PC-3 (cell line): ENCODE results near the gene GAP43. TPM values are rescaled to one million over a fixed set of nuclear protein-coding genes. Genes with fewer than 3 reads are reported as not detected.

ENCODE experiments used
- ATAC-seq: fragments of 200-7000 bp; cut with Tn5 transposase; 2 replicates; pipeline ENCODE4 v1.9.1; 2020; ENCODE audit warnings: mild to moderate bottlenecking, moderate library complexity
- BruUV-seq: library from RNA; stranded (reverse); fragments of 400-500 nt; replicated peaks from 2 replicates; lab custom pipeline; 2021; lab: Mats Ljungman, UMichigan
- CTCF ChIA-PET: fragments of 300-600 bp; sonication (Branson Sonifier 250); formaldehyde crosslinking; loops from one replicate; lab custom pipeline; 2022; ENCODE audit warnings: antibody characterized with exemption; lab: Charles Lee
- POLR2A ChIA-PET: fragments of 300-600 bp; sonication (Branson Sonifier 250); formaldehyde crosslinking; loops from one replicate; lab custom pipeline; 2022; ENCODE audit warnings: antibody characterized with exemption; ENCODE audit not compliant: unreplicated experiment; lab: Charles Lee
- DNase-seq: peaks from one replicate; pipeline ENCODE4 v3.0.0-alpha.2; 2015
- H2AFZ ChIP-seq: fragments of 300-600 bp; sonication (generic); 2 replicates; pipeline ENCODE4 v1.6.0; 2016; ENCODE audit warnings: antibody characterized with exemption, low read length
- H3F3A ChIP-seq: fragments of 300-600 bp; sonication (generic); one replicate; pipeline ENCODE4 v1.6.0; 2017; ENCODE audit warnings: antibody characterized with exemption, low read length, control low read depth, mild to moderate bottlenecking; ENCODE audit not compliant: unreplicated experiment
- H3K27ac ChIP-seq: fragments of 300-600 bp; sonication (generic); 2 replicates; pipeline ENCODE4 v1.5.1; 2016; ENCODE audit warnings: mild to moderate bottlenecking, low read length
- H3K27me3 ChIP-seq: fragments of 300-600 bp; sonication (generic); 2 replicates; pipeline ENCODE4 v1.6.1; 2016; ENCODE audit warnings: low read length, mixed read lengths
- H3K36me3 ChIP-seq: fragments of 300-600 bp; sonication (generic); 2 replicates; pipeline ENCODE4 v1.6.1; 2016; ENCODE audit warnings: low read depth, mixed run types, low read length, mixed read lengths
- H3K4me1 ChIP-seq: fragments of 300-600 bp; sonication (generic); 2 replicates; pipeline ENCODE4 v1.5.1; 2016; ENCODE audit warnings: low read length; ENCODE audit not compliant: insufficient read depth
- H3K4me2 ChIP-seq: fragments of 300-600 bp; sonication (generic); 2 replicates; pipeline ENCODE4 v1.6.0; 2016; ENCODE audit warnings: low read length
- H3K4me3 ChIP-seq: fragments of 300-600 bp; sonication (generic); 2 replicates; pipeline ENCODE4 v1.5.1; 2016; ENCODE audit warnings: mild to moderate bottlenecking, low read length, mixed read lengths
- H3K79me2 ChIP-seq: fragments of 300-600 bp; sonication (generic); 2 replicates; pipeline ENCODE4 v1.6.1; 2017; ENCODE audit warnings: low read length, mixed read lengths
- H3K9ac ChIP-seq: fragments of 300-600 bp; sonication (generic); 2 replicates; pipeline ENCODE4 v1.6.0; 2016; ENCODE audit warnings: mild to moderate bottlenecking, low read length
- H3K9me2 ChIP-seq: fragments of 300-600 bp; sonication (generic); replicated peaks from 2 replicates; pipeline ENCODE4 v1.6.1; 2016; ENCODE audit warnings: mixed run types, low read length, mixed read lengths
- H3K9me3 ChIP-seq: fragments of 300-600 bp; sonication (generic); 2 replicates; pipeline ENCODE4 v1.6.1; 2016; ENCODE audit warnings: low read length, mixed read lengths
- H4K20me1 ChIP-seq: fragments of 300-600 bp; sonication (generic); 2 replicates; pipeline ENCODE4 v1.6.1; 2016; ENCODE audit warnings: low read length, mixed read lengths
- EZH2 ChIP-seq: fragments of 300-600 bp; sonication (generic); IDR thresholded peaks from one replicate; pipeline ENCODE4 v1.6.1; 2017; ENCODE audit warnings: antibody characterized with exemption, mild to moderate bottlenecking, low read length; ENCODE audit not compliant: unreplicated experiment
- EZH2phosphoT487 ChIP-seq: fragments of 300-600 bp; sonication (generic); IDR thresholded peaks from 2 replicates; pipeline ENCODE4 v1.6.1; 2018; ENCODE audit warnings: mild to moderate bottlenecking, antibody characterized with exemption, low read length, borderline replicate concordance
- intact Hi-C: fragments of 100-400 bp; cut with micrococcal nuclease; formaldehyde crosslinking; loops from 2 replicates; pipeline ENCODE4 v1.9.0; 2023
- total RNA-seq: library from RNA; depleted of rRNA; stranded (reverse); fragments of >200 nt; gene quantifications from 2 replicates; pipeline ENCODE4 v1.2.3, GENCODE V29; 2014
- TF ChIP-seq, protein P1 (sequence below): fragments of 300-600 bp; sonication (generic); conservative IDR thresholded peaks from 2 replicates; pipeline ENCODE4 v1.5.1; 2017; ENCODE audit warnings: antibody characterized with exemption, low read depth, mild to moderate bottlenecking, low read length

Gene GAP43
- total RNA-seq, 1 experiment from 2014 or later, result not detected

DNA sequence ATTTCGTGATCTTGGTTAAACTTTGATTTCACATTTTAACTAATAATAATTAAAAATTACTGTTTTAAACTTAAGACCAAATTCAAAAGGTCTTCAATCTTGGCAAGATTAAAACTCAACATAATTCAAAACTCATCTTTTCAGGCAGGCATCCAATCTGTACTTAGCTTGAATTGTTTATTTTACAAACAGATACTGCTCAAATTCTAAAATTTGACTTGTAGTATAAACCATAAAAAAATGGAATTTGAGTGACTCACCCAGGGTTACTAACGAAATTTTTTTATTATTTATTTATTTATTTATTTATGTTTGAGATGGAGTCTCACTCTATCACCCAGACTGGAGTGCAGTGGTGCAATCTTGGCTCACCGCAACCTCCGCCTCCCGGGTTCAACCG is 64.4 kb downstream of the GAP43 start:
- Histone ChIP-seq H3K4me1 (no peaks in the 10 kb centered on the region), H4K20me1 (no peaks in the 10 kb centered on the region), H3K4me2 (no peak overlapping the region), H3K27ac (no peak overlapping the region), H3K79me2 (no peaks in the 10 kb centered on the region), H3K9me3 (no peaks in the 10 kb centered on the region), H3F3A (no peaks in the 10 kb centered on the region), H3K36me3 (no peaks in the 10 kb centered on the region), H3K9me2 (no peaks in the 10 kb centered on the region), H3K9ac (no peak overlapping the region), H2AFZ (no peak overlapping the region), H3K27me3 (peaks cover 18% of the 10 kb centered on the region; the same call in 1 of the 2 replicates), H3K4me3 (no peak overlapping the region)
- CTCF ChIA-PET, result no interaction called here
- BruUV-seq, result no TSS peak
- DNase-seq (no peak), ATAC-seq (peak; percentile 38)
- intact Hi-C loops, result no loop called here
- POLR2A ChIA-PET, result no interaction called here
- no peak for TF ChIP-seq EZH2phosphoT487
- TF ChIP-seq EZH2, result no peak
- TF ChIP-seq, protein P1, sequence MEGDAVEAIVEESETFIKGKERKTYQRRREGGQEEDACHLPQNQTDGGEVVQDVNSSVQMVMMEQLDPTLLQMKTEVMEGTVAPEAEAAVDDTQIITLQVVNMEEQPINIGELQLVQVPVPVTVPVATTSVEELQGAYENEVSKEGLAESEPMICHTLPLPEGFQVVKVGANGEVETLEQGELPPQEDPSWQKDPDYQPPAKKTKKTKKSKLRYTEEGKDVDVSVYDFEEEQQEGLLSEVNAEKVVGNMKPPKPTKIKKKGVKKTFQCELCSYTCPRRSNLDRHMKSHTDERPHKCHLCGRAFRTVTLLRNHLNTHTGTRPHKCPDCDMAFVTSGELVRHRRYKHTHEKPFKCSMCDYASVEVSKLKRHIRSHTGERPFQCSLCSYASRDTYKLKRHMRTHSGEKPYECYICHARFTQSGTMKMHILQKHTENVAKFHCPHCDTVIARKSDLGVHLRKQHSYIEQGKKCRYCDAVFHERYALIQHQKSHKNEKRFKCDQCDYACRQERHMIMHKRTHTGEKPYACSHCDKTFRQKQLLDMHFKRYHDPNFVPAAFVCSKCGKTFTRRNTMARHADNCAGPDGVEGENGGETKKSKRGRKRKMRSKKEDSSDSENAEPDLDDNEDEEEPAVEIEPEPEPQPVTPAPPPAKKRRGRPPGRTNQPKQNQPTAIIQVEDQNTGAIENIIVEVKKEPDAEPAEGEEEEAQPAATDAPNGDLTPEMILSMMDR, result no peak

GRCh38 chr3:115688418-115688817 is 65.1 kb downstream of the GAP43 start:
- BruUV-seq, result no TSS peak
- Histone ChIP-seq H3K36me3 (no peaks in the 10 kb centered on the region), H3K27me3 (peaks cover 14% of the 10 kb centered on the region; the same call in 1 of the 2 replicates), H3K4me3 (no peak overlapping the region), H3K9me2 (no peaks in the 10 kb centered on the region), H3K9ac (no peak overlapping the region), H2AFZ (no peak overlapping the region), H4K20me1 (no peaks in the 10 kb centered on the region), H3K9me3 (no peaks in the 10 kb centered on the region), H3F3A (no peaks in the 10 kb centered on the region), H3K79me2 (no peaks in the 10 kb centered on the region), H3K4me1 (no peaks in the 10 kb centered on the region), H3K4me2 (no peak overlapping the region), H3K27ac (no peak overlapping the region)
- no peak for TF ChIP-seq EZH2
- TF ChIP-seq EZH2phosphoT487, result no peak
- TF ChIP-seq, protein P1, result no peak
- intact Hi-C loops, result no loop called here
- CTCF ChIA-PET, result interaction anchor here (0.7 kb wide), 1 partner anchor 33 kb away, joined by 3 read pairs; no protein-coding TSS in a partner anchor
- POLR2A ChIA-PET, result no interaction called here
- no peak for DNase-seq
- ATAC-seq, result no peak

DNA sequence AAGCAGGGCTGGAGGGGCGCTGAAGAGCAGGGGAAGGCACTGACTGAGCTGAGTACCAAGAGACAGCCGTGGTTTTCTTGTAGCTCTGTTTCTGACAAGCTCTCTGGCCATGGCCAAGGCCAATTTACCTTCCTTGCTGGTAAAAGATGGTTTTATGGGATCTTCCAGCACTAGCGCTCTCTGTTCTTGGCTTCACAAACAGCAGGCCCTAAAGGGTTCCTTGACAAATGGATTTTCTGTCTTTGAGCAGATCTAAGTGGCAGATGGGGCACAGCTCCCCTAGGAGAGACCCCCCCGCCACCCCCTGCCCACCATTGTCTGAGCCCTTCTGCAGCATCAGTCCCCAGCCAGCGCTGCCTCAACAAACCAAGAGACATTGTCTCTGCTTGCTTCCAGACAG is 66.6 kb downstream of the GAP43 start:
- ChIA-PET CTCF (interaction anchor here (0.6 kb wide), 2 partner anchors 123 to 586 kb away, joined by 3 read pairs; no protein-coding TSS in a partner anchor), POLR2A (no interaction called here)
- BruUV-seq, result no TSS peak
- H3K4me3 ChIP-seq, result no peak overlapping the region
- no peaks in the 10 kb centered on the region for H3K4me1 ChIP-seq
- no peaks in the 10 kb centered on the region for H3K9me3 ChIP-seq
- H3K4me2 ChIP-seq, result no peak overlapping the region
- ATAC-seq (no peak), DNase-seq (no peak)
- H3K79me2 ChIP-seq, result no peaks in the 10 kb centered on the region
- no peaks in the 10 kb centered on the region for H3K36me3 ChIP-seq
- no peaks in the 10 kb centered on the region for H4K20me1 ChIP-seq
- TF ChIP-seq EZH2phosphoT487, result no peak
- TF ChIP-seq, protein P1, result no peak
- no peak for TF ChIP-seq EZH2
- H3K27me3 ChIP-seq, result peaks cover 3% of the 10 kb centered on the region; the same call in 1 of the 2 replicates
- no peaks in the 10 kb centered on the region for H3K9me2 ChIP-seq
- H3K9ac ChIP-seq, result no peak overlapping the region
- intact Hi-C loops, result loop anchor here (5.0 kb wide), 1 partner anchor 863 kb away; no protein-coding TSS in a partner anchor
- no peak overlapping the region for H2AFZ ChIP-seq
- H3F3A ChIP-seq, result no peaks in the 10 kb centered on the region
- H3K27ac ChIP-seq, result no peak overlapping the region
